HG02938 (cell line): Measurements from ENCODE around the gene ODF4.
"Not testable (repeated sequence)": the region's sequence is repeated elsewhere in the genome, so short reads cannot be mapped to it uniquely, and the experiment has no call there.

Experiments used
- ATAC-seq: cut with Tn5 transposase; IDR thresholded peaks from one replicate; pipeline ENCODE4 v1.9.1; 2021; ENCODE audit warnings: mild to moderate bottlenecking, moderate library complexity; ENCODE audit not compliant: unreplicated experiment

Gene ODF4

GRCh38 chr17:8324923-8325322 is 14.7 kb upstream of the ODF4 start:
- no peak for ATAC-seq

- ATAC-seq = no peak
Observed at GRCh38 chr17:8326511-8327302, 12.9 kb upstream of the ODF4 start.

GRCh38 chr17:8327303-8327649 is 12.4 kb upstream of the ODF4 start:
- no peak for ATAC-seq

GRCh38 chr17:8332128-8332527 is 7.5 kb upstream of the ODF4 start:
- no peak for ATAC-seq

- ATAC-seq = no peak
Observed at GRCh38 chr17:8332688-8333087, 7.0 kb upstream of the ODF4 start.

- ATAC-seq = no peak
Observed at GRCh38 chr17:8333281-8333680, 6.4 kb upstream of the ODF4 start.

GRCh38 chr17:8337802-8338752 is 1.6 kb upstream of the ODF4 start:
- no peak for ATAC-seq

GRCh38 chr17:8338753-8339140 is 893 bp upstream of the ODF4 start:
- ATAC-seq = no peak

- ATAC-seq = no peak
Observed at GRCh38 chr17:8341456-8341855, 1.8 kb downstream of the ODF4 start.

GRCh38 chr17:8345052-8345690 is 5.5 kb downstream of the ODF4 start:
- ATAC-seq = no peak

- no peak for ATAC-seq
Observed at GRCh38 chr17:8345951-8346665, 6.5 kb downstream of the ODF4 start.

GRCh38 chr17:8347001-8347400 is 7.4 kb downstream of the ODF4 start:
- not testable (repeated sequence) for ATAC-seq

GRCh38 chr17:8350339-8350738 is 10.7 kb downstream of the ODF4 start:
- ATAC-seq = no peak

GRCh38 chr17:8353736-8354135 is 14.1 kb downstream of the ODF4 start:
- no peak for ATAC-seq

- ATAC-seq = no peak
Observed at GRCh38 chr17:8354236-8354635, 14.6 kb downstream of the ODF4 start.

- no peak for ATAC-seq
Observed at GRCh38 chr17:8357910-8358309, 18.3 kb downstream of the ODF4 start.

GRCh38 chr17:8359769-8360168 is 20.1 kb downstream of the ODF4 start:
- ATAC-seq = no peak

GRCh38 chr17:8360260-8360659 is 20.6 kb downstream of the ODF4 start:
- ATAC-seq = no peak

- ATAC-seq = no peak
Observed at GRCh38 chr17:8360751-8361150, 21.1 kb downstream of the ODF4 start.

- no peak for ATAC-seq
Observed at GRCh38 chr17:8362651-8363332, 23.2 kb downstream of the ODF4 start.
